ENCODE measurements around the gene ABHD18.

DNA sequence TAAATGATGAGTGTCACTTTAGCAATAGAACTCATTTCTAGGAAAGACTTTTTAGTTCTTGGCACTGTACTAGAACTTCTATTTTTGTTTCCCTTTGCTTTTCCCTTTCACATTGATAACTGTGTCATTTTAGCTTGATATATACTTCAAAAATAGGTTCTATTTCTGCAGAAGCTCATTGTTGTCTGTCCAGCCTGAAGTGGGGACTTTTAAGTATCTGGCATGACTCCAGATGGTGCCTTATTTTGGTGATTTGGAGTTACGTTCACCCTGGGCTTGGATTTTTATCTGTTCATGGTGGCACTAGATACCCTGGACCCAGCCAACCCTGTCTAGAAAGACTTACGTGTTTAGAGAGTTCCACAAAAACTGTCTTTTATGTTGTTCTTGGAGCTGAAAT, 3.4 kb downstream of the ABHD18 start:
- TF ChIP-seq, protein P1, sequence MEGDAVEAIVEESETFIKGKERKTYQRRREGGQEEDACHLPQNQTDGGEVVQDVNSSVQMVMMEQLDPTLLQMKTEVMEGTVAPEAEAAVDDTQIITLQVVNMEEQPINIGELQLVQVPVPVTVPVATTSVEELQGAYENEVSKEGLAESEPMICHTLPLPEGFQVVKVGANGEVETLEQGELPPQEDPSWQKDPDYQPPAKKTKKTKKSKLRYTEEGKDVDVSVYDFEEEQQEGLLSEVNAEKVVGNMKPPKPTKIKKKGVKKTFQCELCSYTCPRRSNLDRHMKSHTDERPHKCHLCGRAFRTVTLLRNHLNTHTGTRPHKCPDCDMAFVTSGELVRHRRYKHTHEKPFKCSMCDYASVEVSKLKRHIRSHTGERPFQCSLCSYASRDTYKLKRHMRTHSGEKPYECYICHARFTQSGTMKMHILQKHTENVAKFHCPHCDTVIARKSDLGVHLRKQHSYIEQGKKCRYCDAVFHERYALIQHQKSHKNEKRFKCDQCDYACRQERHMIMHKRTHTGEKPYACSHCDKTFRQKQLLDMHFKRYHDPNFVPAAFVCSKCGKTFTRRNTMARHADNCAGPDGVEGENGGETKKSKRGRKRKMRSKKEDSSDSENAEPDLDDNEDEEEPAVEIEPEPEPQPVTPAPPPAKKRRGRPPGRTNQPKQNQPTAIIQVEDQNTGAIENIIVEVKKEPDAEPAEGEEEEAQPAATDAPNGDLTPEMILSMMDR (IDR thresholded peaks at IDR 0.05) = no peak
- no peak for TF ChIP-seq POLR2A (IDR thresholded peaks at IDR 0.05)
